ENCODE results near the gene ARHGAP18.

ARHGAP18 gene

DNA sequence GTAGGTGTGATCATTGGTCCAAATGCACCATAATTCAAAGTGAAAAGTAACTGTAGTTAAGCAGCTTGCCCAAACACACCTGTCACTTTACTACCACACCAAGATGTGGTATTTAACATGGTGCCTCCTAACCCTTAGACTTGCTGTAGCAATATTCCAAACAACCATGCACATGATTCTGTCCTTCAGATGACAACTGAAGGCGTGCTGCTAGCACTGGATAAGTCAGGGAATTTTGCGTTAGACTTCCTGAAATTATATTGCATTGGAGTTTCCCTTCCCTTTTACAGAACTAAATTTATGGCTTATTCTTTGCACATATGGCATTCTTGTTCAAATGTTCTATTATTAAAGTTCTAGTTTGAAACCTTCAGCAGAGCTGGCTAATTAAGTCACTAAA lies 106.2 kb downstream of the ARHGAP18 start:
- TF ChIP-seq, protein P1, sequence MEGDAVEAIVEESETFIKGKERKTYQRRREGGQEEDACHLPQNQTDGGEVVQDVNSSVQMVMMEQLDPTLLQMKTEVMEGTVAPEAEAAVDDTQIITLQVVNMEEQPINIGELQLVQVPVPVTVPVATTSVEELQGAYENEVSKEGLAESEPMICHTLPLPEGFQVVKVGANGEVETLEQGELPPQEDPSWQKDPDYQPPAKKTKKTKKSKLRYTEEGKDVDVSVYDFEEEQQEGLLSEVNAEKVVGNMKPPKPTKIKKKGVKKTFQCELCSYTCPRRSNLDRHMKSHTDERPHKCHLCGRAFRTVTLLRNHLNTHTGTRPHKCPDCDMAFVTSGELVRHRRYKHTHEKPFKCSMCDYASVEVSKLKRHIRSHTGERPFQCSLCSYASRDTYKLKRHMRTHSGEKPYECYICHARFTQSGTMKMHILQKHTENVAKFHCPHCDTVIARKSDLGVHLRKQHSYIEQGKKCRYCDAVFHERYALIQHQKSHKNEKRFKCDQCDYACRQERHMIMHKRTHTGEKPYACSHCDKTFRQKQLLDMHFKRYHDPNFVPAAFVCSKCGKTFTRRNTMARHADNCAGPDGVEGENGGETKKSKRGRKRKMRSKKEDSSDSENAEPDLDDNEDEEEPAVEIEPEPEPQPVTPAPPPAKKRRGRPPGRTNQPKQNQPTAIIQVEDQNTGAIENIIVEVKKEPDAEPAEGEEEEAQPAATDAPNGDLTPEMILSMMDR (IDR thresholded peaks at IDR 0.05; ENCODE audit: low read depth, low read length), result no peak
- no peak for DNase-seq
- H3K36me3 ChIP-seq, result no peaks in the 10 kb centered on the region
- no peak overlapping the region for H3K4me3 ChIP-seq (ENCODE audit: low read depth, low read length)
- H3K27ac ChIP-seq, result no peak overlapping the region
- H3K9me3 ChIP-seq (ENCODE audit: severe bottlenecking), result no peaks in the 10 kb centered on the region
- H3K27me3 ChIP-seq (ENCODE audit: insufficient read depth, low read depth, severe bottlenecking), result no peaks in the 10 kb centered on the region

DNA sequence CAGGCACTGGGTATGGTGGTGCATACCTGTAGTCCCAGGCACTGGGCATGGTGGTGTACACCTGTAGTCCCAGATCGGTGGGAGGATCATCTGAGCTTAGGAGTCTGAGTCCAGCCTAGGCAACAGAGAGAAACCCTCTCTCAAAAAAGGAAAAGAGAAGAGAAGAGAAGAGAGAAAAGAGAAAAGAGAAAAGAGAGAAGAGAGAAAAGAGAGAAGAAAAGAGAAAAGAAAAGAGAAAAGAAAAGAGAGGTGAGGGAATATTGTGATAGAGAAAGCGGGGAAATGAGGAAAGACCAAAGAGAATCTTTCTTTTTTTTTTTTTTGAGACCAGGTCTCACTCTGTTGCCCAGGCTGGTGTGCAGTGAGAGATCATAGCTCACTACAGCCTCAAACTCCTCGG lies 108.7 kb downstream of the ARHGAP18 start:
- H3K4me3 ChIP-seq (ENCODE audit: low read depth, low read length), result no peak overlapping the region
- TF ChIP-seq, protein P1 (IDR thresholded peaks at IDR 0.05; ENCODE audit: low read depth, low read length), result no peak
- no peaks in the 10 kb centered on the region for H3K27me3 ChIP-seq (ENCODE audit: insufficient read depth, low read depth, severe bottlenecking)
- DNase-seq, result no peak
- H3K9me3 ChIP-seq (ENCODE audit: severe bottlenecking), result no peaks in the 10 kb centered on the region
- no peaks in the 10 kb centered on the region for H3K36me3 ChIP-seq
- H3K27ac ChIP-seq, result no peak overlapping the region

DNA sequence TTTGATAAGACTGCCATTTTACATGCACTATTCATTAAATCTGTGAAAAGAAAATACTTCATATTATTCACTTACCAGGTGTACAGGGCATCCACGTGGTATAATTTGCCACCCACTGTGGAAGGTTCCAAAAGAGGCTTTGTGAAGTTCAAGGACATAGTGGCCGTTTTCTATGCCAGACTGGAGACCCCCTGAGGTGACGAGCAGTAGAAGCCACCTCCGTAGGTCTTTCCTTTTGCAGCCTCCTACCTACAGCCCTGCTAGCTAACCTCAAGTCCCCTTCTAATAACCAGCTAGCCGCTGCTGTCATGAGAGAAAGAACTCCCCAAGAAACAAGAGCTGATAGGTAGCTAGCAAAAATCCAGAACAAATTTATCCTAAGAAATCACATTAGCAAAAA lies 110.5 kb downstream of the ARHGAP18 start:
- Histone ChIP-seq H3K36me3 (no peaks in the 10 kb centered on the region), H3K27ac (no peak overlapping the region), H3K4me3 (ENCODE audit: low read depth, low read length) (no peak overlapping the region), H3K27me3 (ENCODE audit: insufficient read depth, low read depth, severe bottlenecking) (no peaks in the 10 kb centered on the region), H3K9me3 (ENCODE audit: severe bottlenecking) (no peaks in the 10 kb centered on the region)
- DNase-seq, result peak; percentile 9
- TF ChIP-seq, protein P1 (IDR thresholded peaks at IDR 0.05; ENCODE audit: low read depth, low read length), result no peak

DNA sequence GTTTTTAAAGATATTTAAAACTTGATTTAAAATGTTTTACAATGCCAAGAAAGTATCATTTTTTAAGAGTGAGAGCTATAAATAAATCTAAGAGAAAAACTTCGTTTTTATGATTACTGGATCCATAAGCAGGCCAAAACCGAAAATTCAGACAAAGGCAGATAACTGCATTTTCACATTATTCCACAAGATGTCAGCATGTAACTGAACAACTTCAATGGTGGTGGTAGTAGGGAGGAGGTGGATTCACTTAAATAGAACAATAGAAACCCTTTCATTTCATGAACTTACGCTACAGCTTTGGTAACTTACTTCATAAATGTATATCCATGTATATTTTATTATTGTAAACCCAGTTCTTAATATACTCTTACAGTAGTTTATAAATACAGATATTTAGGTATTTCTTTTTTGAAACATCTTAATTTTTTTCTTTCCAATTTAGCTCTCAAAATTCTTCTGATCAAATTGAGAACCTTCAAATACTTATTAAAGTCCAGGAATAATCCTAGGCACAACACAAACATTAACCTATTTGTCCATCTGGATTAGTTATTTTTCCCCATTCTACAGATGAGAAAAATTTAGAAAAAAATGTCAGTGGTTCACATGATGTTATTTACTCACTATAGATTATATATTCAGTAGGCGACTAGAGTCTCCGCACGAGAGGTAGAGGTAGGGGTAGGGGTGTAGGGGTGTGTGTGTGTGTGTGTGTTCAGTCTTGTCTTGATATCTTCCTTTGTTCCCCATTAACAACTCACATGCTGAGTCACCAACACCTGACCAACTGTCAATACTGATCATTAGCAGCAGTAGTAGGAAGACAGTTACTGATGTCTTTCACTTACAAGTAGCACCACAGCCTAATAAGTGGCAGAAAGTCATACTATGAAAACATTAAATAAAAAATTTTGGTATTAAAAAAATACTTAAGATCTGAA lies 111.5 kb downstream of the ARHGAP18 start:
- Histone ChIP-seq H3K27me3 (ENCODE audit: insufficient read depth, low read depth, severe bottlenecking) (no peaks in the 10 kb centered on the region), H3K9me3 (ENCODE audit: severe bottlenecking) (no peaks in the 10 kb centered on the region), H3K27ac (no peak overlapping the region), H3K36me3 (no peaks in the 10 kb centered on the region), H3K4me3 (ENCODE audit: low read depth, low read length) (no peak overlapping the region)
- TF ChIP-seq, protein P1 (IDR thresholded peaks at IDR 0.05; ENCODE audit: low read depth, low read length), result peak; percentile 44; the same call in 1 of the 2 replicates
- no peak for DNase-seq

DNA sequence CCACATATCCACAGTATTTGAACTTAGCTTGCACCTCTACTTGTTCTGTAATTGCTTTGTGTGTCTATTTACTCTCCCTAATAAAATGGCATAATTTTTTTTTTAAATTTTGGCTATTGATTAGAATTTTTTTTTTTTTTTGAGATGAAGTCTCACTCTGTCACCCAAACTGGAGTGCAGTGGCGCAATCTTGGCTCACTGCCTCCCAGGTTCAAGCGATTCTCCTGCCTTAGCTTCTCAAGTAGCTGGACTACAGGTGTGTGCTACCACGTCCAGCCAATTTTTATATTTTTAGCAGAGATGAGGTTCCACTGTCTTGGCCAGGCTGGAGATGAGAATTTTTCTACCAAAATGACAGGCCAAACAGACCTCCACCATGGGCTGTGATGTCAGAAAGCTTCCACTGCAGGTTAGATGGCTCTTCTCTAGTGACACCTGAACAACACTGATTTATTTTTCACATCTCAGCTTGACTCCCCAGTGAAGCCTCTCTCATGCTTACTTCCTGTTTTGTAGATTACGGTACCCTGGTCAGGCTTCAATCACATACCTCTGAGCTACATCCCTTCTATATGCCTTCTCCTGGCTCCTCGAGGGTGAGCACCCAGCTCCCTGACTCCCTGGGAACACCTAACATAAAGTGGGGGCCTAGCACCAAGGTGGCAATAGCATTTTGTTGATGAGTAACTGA lies 112.8 kb downstream of the ARHGAP18 start:
- Histone ChIP-seq H3K4me3 (ENCODE audit: low read depth, low read length) (no peak overlapping the region), H3K27ac (no peak overlapping the region), H3K9me3 (ENCODE audit: severe bottlenecking) (no peaks in the 10 kb centered on the region), H3K36me3 (no peaks in the 10 kb centered on the region), H3K27me3 (ENCODE audit: insufficient read depth, low read depth, severe bottlenecking) (no peaks in the 10 kb centered on the region)
- no peak for DNase-seq
- TF ChIP-seq, protein P1 (IDR thresholded peaks at IDR 0.05; ENCODE audit: low read depth, low read length), result no peak

Measured in WERI-Rb-1 (cell line).